Measurements from ENCODE around the gene DGKI.

DNA sequence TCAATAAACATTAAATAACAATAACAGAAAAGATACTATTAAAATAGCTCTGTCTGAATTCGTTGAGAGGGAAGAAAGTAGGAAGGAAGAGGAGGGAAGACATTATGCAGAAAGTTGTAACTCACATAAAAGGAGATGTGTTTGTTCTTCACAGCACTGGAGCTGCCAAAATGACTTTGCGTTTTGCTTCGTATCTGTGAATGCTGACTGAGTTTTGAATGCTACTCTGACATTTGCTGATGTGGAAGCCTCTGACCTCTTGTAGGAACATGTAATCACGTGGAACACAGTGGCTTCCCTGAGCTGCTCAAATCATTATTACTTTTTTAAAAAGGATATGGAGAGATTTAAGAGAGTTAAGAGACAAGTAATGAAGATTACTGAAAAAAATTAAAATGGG is 15.6 kb upstream of the DGKI start:
- TF ChIP-seq, protein P1, sequence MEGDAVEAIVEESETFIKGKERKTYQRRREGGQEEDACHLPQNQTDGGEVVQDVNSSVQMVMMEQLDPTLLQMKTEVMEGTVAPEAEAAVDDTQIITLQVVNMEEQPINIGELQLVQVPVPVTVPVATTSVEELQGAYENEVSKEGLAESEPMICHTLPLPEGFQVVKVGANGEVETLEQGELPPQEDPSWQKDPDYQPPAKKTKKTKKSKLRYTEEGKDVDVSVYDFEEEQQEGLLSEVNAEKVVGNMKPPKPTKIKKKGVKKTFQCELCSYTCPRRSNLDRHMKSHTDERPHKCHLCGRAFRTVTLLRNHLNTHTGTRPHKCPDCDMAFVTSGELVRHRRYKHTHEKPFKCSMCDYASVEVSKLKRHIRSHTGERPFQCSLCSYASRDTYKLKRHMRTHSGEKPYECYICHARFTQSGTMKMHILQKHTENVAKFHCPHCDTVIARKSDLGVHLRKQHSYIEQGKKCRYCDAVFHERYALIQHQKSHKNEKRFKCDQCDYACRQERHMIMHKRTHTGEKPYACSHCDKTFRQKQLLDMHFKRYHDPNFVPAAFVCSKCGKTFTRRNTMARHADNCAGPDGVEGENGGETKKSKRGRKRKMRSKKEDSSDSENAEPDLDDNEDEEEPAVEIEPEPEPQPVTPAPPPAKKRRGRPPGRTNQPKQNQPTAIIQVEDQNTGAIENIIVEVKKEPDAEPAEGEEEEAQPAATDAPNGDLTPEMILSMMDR (IDR thresholded peaks at IDR 0.05), result no peak
- TF ChIP-seq POLR2A (IDR thresholded peaks at IDR 0.05), result no peak

Data from stomach (tissue), 4 donors.